HG03064 (cell line): ENCODE results near the gene UGGT2.

Experiments used
- ATAC-seq: cut with Tn5 transposase; IDR thresholded peaks from one replicate; pipeline ENCODE4 v1.9.1; 2021; ENCODE audit warnings: low read depth; ENCODE audit not compliant: unreplicated experiment

UGGT2 gene, protein sequence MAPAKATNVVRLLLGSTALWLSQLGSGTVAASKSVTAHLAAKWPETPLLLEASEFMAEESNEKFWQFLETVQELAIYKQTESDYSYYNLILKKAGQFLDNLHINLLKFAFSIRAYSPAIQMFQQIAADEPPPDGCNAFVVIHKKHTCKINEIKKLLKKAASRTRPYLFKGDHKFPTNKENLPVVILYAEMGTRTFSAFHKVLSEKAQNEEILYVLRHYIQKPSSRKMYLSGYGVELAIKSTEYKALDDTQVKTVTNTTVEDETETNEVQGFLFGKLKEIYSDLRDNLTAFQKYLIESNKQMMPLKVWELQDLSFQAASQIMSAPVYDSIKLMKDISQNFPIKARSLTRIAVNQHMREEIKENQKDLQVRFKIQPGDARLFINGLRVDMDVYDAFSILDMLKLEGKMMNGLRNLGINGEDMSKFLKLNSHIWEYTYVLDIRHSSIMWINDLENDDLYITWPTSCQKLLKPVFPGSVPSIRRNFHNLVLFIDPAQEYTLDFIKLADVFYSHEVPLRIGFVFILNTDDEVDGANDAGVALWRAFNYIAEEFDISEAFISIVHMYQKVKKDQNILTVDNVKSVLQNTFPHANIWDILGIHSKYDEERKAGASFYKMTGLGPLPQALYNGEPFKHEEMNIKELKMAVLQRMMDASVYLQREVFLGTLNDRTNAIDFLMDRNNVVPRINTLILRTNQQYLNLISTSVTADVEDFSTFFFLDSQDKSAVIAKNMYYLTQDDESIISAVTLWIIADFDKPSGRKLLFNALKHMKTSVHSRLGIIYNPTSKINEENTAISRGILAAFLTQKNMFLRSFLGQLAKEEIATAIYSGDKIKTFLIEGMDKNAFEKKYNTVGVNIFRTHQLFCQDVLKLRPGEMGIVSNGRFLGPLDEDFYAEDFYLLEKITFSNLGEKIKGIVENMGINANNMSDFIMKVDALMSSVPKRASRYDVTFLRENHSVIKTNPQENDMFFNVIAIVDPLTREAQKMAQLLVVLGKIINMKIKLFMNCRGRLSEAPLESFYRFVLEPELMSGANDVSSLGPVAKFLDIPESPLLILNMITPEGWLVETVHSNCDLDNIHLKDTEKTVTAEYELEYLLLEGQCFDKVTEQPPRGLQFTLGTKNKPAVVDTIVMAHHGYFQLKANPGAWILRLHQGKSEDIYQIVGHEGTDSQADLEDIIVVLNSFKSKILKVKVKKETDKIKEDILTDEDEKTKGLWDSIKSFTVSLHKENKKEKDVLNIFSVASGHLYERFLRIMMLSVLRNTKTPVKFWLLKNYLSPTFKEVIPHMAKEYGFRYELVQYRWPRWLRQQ (N-terminal part only)

DNA sequence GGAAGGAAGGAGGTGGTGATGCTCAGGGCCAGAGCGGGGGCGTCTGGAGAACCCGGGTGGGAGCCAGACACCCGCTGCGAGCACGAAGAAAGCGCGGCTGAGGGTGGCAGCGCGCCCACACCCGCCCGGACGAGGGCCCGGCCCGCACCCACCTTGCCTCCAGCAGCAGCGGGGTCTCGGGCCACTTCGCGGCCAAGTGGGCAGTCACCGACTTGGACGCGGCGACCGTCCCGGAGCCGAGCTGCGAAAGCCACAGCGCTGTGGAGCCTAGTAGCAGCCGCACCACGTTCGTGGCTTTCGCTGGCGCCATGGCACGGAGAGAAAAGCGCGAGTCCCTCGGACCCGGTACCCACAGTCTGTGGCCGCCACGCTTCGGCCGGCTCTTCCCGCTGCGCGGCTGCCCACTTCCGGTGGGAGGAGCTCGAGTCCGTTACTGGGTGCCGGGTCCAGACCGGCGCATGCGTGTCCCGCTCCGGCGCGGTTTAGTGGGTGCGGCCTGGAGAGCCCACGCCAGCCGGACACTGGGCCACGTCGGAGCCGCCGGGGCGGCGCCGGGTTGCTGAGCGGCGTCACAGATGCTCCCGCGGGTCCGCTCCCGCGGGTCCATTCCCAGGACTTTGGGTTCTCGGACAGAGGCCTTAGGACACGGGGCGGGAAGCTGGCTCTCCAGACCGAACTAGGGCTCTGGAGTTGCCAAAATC lies at the start of gene UGGT2:
TSS of gene UGGT2 (minus strand) at position 399 of the 701 bp plus-strand sequence. CDS start at position 310, 89 bp downstream.
- ATAC-seq, result peak; percentile 99

DNA sequence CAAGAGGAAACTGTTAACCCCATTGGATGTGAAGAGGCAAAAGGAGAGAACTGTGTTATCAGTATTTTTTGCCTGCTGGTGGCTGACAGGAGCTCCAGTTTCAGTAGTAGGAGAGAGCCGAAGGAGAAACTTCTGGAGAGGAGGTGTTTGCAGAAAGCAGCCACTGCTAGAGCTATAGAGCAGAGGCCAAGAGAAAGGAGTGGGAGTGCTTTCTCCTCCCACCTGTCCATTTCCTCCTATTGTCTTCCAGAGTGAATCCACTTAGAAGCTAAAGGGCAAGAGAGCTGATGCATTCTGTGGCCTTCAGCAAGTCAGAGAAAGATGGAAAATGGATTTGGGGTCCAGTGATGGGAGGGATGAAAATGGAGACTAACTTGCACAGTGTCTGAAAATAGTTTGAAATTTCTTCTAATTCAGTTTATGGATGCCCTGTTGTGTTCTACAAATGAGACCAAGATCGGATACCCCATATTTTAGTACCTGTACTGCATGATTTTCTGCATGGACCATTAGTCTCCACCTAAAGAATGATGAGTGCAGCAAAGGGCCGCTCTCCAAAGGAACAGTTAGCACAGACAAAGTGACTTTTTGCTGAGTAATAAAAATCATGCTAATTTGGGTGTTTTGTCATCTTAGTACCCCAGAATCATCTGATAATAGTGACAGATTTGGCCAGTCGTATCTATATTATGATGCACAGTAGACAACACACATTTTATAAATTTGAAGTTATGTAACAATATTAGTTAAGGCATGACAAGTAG lies 47.4 kb upstream of the UGGT2 start:
- no peak for ATAC-seq

GRCh38 chr13:96093296-96094006 lies 40.2 kb upstream of the UGGT2 start:
- ATAC-seq, result no peak

DNA sequence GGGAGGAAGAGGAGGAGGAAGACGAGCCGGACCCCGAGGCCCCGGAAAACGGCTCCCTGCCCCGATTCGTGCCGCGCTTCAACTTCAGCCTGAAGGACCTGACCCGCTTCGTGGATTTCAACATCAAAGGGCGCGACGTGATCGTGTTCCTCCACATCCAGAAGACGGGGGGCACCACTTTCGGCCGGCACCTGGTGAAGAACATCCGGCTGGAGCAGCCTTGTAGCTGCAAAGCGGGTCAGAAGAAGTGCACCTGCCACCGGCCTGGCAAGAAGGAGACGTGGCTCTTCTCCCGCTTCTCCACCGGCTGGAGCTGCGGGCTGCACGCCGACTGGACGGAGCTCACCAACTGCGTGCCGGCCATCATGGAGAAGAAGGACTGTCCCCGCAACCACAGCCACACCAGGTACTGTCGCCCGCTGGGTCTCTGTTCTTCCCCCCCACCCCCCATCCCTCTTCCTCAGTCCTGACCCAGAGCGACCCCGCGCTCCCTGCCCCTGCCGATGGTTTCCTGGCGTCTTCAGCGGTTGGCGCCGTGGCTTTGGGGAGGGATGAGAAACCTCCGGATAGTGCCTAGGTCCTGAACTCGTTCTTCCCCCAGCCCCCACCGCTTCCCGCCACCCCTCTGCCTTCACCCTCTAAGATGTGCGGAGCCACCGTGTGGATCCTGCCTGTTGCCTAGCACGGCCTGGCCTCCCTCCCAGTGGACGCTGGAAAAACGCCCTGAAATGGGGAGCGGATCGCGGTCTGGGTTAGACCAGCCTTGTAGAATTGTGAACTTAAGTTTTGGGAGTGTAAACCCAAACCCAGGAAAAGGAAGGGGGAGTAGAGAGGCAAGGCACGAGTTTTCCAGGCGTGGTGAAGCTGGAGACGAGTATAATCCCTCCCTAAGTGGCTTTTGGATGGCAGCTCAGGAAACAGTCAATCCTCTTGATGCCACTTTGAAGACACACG lies 38.2 kb upstream of the UGGT2 start:
- ATAC-seq, result no peak

- peak; percentile 39 for ATAC-seq
These were observed 37.3 kb upstream of the UGGT2 start for GRCh38 chr13:96090240-96091101.

DNA sequence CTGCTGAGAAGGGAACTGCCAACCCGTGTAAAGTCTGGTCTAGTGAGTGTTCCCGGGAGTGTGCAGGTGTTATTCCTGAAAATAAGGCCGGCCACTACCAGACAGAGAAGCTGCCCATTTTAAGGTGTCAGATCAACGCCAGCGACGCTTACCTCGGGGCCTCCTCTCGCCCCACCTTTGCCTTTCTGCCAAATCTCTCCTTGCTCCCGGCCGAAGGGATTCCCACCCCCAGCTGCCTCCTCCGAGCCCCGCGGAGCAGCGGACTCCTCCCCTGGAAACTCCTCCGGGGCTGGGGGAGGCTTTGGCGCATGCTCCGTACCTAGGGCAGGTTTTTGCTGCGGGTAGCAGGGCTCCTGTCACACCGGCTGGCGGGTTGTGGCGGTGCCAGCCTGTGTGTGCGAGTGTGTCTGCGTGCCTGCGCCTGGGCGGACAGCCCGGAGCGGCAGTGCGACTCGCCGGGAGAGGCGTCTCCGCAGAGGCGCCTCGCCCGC lies 36.6 kb upstream of the UGGT2 start, which contains the start of gene HS6ST3:
TSS of gene HS6ST3 (plus strand) at position 359 of the 491 bp plus-strand sequence.
- peak; percentile 30 for ATAC-seq

- no peak for ATAC-seq
These were observed 35.9 kb upstream of the UGGT2 start for GRCh38 chr13:96089139-96089538.

- no peak for ATAC-seq
These were observed 33.5 kb upstream of the UGGT2 start for GRCh38 chr13:96086736-96087135.

GRCh38 chr13:96082640-96083039 lies 29.4 kb upstream of the UGGT2 start:
- ATAC-seq, result no peak

DNA sequence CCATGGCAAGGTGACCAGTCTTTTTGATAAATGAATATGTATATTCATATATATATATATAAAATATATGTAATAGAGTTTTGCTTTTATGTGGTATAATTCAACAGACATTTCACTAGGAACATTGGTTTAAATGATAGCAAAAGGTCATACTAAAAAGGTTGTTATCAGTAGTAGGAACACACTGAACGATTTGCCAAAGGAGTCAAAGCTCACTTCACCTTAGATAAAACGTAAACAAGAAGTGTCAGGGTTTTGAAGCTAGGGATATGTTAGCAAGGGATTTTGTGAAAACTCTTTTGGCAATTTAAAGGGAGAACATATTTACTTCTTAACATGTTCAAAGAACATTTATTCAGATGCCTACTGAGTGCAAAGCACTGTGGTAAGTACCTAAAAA lies 28.7 kb upstream of the UGGT2 start:
- ATAC-seq, result no peak

DNA sequence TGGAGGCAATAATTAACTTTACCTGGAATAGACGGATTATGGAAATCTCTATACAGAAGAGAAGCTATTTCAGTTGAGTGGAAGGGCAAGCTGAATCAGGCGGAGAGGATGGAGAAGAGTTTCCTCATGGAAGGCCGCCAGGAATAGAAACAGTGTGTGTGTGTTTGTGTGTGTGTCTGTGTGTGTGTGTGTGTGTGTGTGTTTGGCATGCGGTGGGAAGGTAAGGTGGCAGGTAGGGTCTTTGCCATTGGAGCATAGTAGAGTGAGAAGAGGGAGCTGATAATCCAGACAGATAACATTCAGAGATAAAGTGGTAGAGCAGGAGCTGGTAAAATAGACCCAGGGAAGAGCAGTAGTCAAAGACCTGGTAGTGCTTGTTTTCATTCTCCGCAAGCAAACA lies 27.5 kb upstream of the UGGT2 start:
- ATAC-seq, result no peak

DNA sequence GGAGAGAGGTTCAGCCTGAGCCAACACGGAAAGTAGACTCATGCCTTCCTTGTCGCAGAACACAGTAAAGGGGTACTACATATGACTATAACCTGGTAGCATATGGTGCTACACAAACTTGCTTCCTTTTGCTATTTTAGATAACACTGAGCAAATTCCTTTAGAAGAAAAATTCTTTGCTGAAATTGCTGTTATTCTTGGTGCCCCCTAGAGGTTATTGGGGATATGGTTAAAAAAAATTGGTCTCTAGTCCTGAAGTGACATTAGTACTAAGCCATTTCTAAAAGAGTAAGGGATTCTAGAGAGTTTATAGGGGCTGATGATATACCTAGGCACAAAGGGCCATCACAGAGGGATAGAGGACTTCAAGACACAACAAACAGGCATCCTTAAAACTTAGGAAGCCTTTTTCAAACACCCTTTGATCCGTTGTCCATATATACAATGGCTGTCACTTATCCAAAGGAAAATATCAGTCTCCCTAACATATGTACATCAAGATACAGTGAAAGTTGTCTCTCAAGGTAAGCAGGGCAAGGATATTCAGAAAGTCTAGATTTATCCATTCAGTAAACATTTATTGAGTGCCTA lies 22.8 kb upstream of the UGGT2 start:
- no peak for ATAC-seq

DNA sequence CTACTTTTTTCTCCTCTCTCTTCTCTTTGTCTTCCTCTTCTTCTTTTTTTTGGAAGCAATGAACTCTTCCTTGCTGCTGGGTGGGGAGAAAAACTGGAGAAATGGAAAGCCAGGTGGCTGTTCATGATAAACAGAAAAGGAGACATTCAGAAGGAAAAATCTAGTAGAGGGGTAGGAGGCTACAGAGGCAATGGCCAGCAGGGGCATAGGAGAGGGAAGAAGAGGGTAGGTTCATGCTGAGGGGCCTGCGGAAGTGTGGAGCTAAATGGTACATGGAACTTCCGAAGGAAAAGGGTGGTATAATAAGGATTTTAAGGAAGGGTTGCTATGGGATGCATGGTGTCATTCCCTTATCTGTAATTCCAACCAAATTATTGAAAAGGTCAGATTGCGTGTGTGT lies 19.2 kb upstream of the UGGT2 start:
- ATAC-seq, result no peak

DNA sequence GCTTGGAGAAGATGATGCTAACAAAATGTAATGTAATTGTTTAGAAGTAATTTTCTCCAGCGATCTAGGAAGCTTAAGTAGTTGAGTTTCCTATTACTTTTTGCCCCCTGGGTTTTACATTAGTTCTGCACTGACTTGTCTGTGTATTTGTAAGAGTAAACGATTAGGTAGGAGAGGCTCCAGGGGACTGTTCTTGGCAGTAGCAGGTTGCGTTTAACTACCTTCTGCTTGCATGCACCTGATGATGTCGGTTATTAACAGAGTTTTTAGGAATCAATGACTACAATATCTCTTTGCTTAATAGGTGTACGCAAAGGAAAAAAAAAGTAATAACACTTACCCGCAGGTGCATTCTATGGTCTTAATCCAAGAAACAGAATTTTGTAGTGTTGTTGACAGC lies 18.3 kb upstream of the UGGT2 start:
- no peak for ATAC-seq

GRCh38 chr13:96068729-96069128 lies 15.5 kb upstream of the UGGT2 start:
- no peak for ATAC-seq

- no peak for ATAC-seq
These were observed 12.6 kb upstream of the UGGT2 start for GRCh38 chr13:96065849-96066248.
